SU-DHL-6 (cell line): ENCODE data around the gene C1orf141.

Experiments
- CTCF ChIP-seq: fragments of 200-600 bp; sonication (generic); IDR thresholded peaks from one replicate; pipeline ENCODE4 v1.5.1; 2017; ENCODE audit warnings: antibody characterized with exemption, mild to moderate bottlenecking, low read length, moderate library complexity; ENCODE audit not compliant: insufficient read depth, poor library complexity, severe bottlenecking
- EZH2phosphoT487 ChIP-seq: fragments of 200-600 bp; sonication (generic), shearing (Covaris generic); conservative IDR thresholded peaks from 2 replicates; pipeline ENCODE4 v1.6.1; 2018; ENCODE audit warnings: mild to moderate bottlenecking, antibody characterized with exemption, low read length, moderate library complexity, mixed read lengths

- TF ChIP-seq CTCF: no peak
- TF ChIP-seq EZH2phosphoT487: no peak
Observed at GRCh38 chr1:67062412-67062811, 72.4 kb downstream of the C1orf141 start.
